Parathyroid adenoma (tissue), 2 donors: Measurements from ENCODE around the gene GALNTL6.
A peak's percentile ranks its signal among the peaks of the same experiment; 100 is the strongest.
"Not testable (repeated sequence)": the region's sequence is repeated elsewhere in the genome, so short reads cannot be mapped to it uniquely, and the experiment has no call there.

Experiments used
- H2AFZ ChIP-seq: fragments of 300-600 bp; sonication (generic); one replicate; pipeline ENCODE4 v1.7.0; 2017; ENCODE audit warnings: antibody characterized with exemption, mild to moderate bottlenecking
- H3K27ac ChIP-seq: fragments of 300-600 bp; sonication (generic); one replicate; pipeline ENCODE4 v1.7.0; 2017
- H3K27me3 ChIP-seq: fragments of 300-600 bp; sonication (generic); one replicate; pipeline ENCODE4 v1.7.0; 2017; ENCODE audit warnings: low read length; ENCODE audit not compliant: control insufficient read depth, insufficient read depth
- H3K36me3 ChIP-seq: fragments of 300-600 bp; sonication (generic); one replicate; pipeline ENCODE4 v1.7.0; 2017; ENCODE audit warnings: low read length; ENCODE audit not compliant: control insufficient read depth, insufficient read depth
- H3K4me1 ChIP-seq: fragments of 300-600 bp; sonication (generic); one replicate; pipeline ENCODE4 v1.7.0; 2017; ENCODE audit warnings: control low read depth
- H3K4me2 ChIP-seq: fragments of 300-600 bp; sonication (generic); one replicate; pipeline ENCODE4 v1.7.0; 2017; ENCODE audit warnings: low read length
- H3K4me3 ChIP-seq: fragments of 300-600 bp; sonication (generic); one replicate; pipeline ENCODE4 v1.7.0; 2017; ENCODE audit warnings: low read depth, low read length
- H3K79me2 ChIP-seq: fragments of 300-600 bp; sonication (generic); one replicate; pipeline ENCODE4 v1.7.0; 2017; ENCODE audit warnings: control low read depth
- H3K9ac ChIP-seq: fragments of 300-600 bp; sonication (generic); one replicate; pipeline ENCODE4 v1.7.0; 2017; ENCODE audit warnings: mild to moderate bottlenecking
- H3K9me3 ChIP-seq: fragments of 300-600 bp; sonication (generic); one replicate; pipeline ENCODE4 v1.7.0; 2017; ENCODE audit warnings: low read length; ENCODE audit not compliant: control insufficient read depth
- CTCF ChIP-seq: fragments of 300-600 bp; sonication (generic); IDR thresholded peaks from one replicate; pipeline ENCODE4 v1.7.0; 2017; ENCODE audit warnings: antibody characterized with exemption, mild to moderate bottlenecking
- donor health status: primary hyperparathyroidism.

The GALNTL6 gene

DNA sequence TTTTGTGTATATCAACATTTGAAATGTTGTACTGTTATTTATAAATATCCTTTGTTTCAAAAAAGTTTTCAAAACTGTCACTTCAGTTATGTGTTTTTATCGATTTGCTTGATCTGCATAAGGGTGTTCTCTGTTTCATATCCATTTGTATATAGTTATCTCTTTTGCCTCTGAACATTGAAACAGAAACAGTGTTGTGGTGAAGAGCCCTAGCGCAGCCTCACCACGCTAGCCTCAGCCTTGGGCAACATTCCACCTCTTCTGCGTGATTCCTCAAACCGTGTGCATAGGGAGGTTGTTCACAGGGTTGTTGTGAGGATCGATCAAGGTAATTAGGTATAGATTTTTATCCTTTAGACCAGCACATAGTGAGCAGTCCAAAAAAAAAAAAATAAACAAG lies 1068.4 kb downstream of the GALNTL6 start:
- no peak overlapping the region for H2AFZ ChIP-seq
- no peaks in the 10 kb centered on the region for H3K36me3 ChIP-seq
- no peak overlapping the region for H3K4me2 ChIP-seq
- no peak for TF ChIP-seq CTCF
- no peak overlapping the region for H3K9ac ChIP-seq
- H3K27ac ChIP-seq: no peak overlapping the region
- no peak overlapping the region for H3K4me3 ChIP-seq
- no peaks in the 10 kb centered on the region for H3K9me3 ChIP-seq
- no peaks in the 10 kb centered on the region for H3K27me3 ChIP-seq
- no peaks in the 10 kb centered on the region for H3K4me1 ChIP-seq
- no peaks in the 10 kb centered on the region for H3K79me2 ChIP-seq

- H3K4me3 ChIP-seq, H3K9ac ChIP-seq, H3K36me3 ChIP-seq, H2AFZ ChIP-seq, H3K79me2 ChIP-seq, H3K27ac ChIP-seq, H3K27me3 ChIP-seq, H3K4me1 ChIP-seq, H3K4me2 ChIP-seq, H3K9me3 ChIP-seq: not testable (repeated sequence)
These were observed 1074.2 kb downstream of the GALNTL6 start for GRCh38 chr4:172887358-172887757.

DNA sequence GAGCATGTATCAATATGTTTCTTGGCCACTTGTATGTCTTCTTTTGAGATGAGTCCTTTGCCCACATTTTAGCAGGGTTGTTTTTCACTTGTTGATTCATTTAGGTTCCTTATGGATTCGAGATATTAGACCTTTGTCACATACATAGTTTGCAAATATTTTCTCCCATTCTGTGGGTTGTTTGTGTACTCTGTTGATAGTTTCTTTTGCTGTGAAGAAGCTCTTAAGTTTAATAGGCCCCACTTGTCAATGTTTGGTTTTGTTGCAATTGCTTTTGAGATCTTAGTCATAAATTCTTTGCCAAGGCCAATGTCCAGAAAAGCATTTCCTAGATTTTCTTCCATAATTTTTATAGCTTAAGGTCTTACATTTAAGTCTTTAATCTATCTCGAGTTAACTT lies 1074.8 kb downstream of the GALNTL6 start:
- Histone ChIP-seq H2AFZ (no peak overlapping the region), H3K9me3 (no peaks in the 10 kb centered on the region), H3K27me3 (no peaks in the 10 kb centered on the region), H3K27ac (no peak overlapping the region), H3K36me3 (no peaks in the 10 kb centered on the region), H3K4me3 (no peak overlapping the region), H3K4me1 (no peaks in the 10 kb centered on the region), H3K9ac (no peak overlapping the region), H3K4me2 (no peak overlapping the region), H3K79me2 (no peaks in the 10 kb centered on the region)
- no peak for TF ChIP-seq CTCF

DNA sequence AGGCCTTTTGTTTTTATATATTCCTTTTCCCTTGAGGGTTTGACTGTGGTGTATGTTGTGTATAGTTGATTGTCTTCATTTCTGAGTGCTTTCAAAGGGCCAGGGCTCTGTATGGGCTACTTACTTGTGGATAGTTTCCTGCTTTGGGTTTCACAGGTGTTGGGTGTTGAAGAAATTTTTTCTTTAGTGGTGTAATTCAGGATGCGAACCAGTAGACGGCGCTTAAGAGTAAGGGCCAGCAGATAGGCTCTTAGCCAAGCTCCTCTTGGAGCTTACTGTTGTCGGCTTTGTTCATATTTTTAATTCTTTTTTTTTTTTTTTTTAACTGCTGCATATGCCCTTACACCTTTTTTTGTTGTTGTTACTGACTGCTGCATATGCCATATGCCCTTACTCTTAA lies 1079.1 kb downstream of the GALNTL6 start:
- H3K27ac ChIP-seq: no peak overlapping the region
- no peaks in the 10 kb centered on the region for H3K9me3 ChIP-seq
- H3K79me2 ChIP-seq: no peaks in the 10 kb centered on the region
- no peak overlapping the region for H3K4me3 ChIP-seq
- peak; percentile 17 for TF ChIP-seq CTCF
- no peak overlapping the region for H3K4me2 ChIP-seq
- H3K27me3 ChIP-seq: no peaks in the 10 kb centered on the region
- H3K36me3 ChIP-seq: no peaks in the 10 kb centered on the region
- no peaks in the 10 kb centered on the region for H3K4me1 ChIP-seq
- H2AFZ ChIP-seq: no peak overlapping the region
- H3K9ac ChIP-seq: no peak overlapping the region

GRCh38 chr4:172895699-172896098 lies 1082.5 kb downstream of the GALNTL6 start:
- H3K79me2 ChIP-seq: no peaks in the 10 kb centered on the region
- H3K27me3 ChIP-seq: no peaks in the 10 kb centered on the region
- no peaks in the 10 kb centered on the region for H3K36me3 ChIP-seq
- H3K27ac ChIP-seq: no peak overlapping the region
- no peak overlapping the region for H3K9ac ChIP-seq
- no peak overlapping the region for H3K4me2 ChIP-seq
- no peak overlapping the region for H2AFZ ChIP-seq
- TF ChIP-seq CTCF: no peak
- no peaks in the 10 kb centered on the region for H3K9me3 ChIP-seq
- no peaks in the 10 kb centered on the region for H3K4me1 ChIP-seq
- no peak overlapping the region for H3K4me3 ChIP-seq
